Activated CD4-positive, alpha-beta T cell treated with anti-CD3 and anti-CD28 coated beads, Interleukin-2, amount 50 U/mL, for 48 hours (primary cell): ENCODE results near the gene GRK6.

ENCODE experiments used
- DNase-seq, 2 experiments: peaks; one replicate each; pipeline ENCODE4 v3.0.0-alpha.2; 2020

Gene GRK6

GRCh38 chr5:177489119-177489716 is 62.7 kb downstream of the GRK6 start:
- DNase-seq = no peak

- DNase-seq = no peak
Observed at GRCh38 chr5:177490311-177490991, 64.0 kb downstream of the GRK6 start.

- no peak for DNase-seq
Observed at GRCh38 chr5:177490992-177491391, 64.5 kb downstream of the GRK6 start.

- DNase-seq = peak; percentile 36 to 49
Observed at GRCh38 chr5:177491429-177491945, 65.0 kb downstream of the GRK6 start.

- DNase-seq = no peak
Observed at GRCh38 chr5:177491983-177492746, 65.7 kb downstream of the GRK6 start.
